Activated T-cell treated with anti-CD3 and anti-CD28 coated beads for 48 hours (primary cell): Measurements from ENCODE around the gene ZNF764.
A peak's percentile ranks its signal among the peaks of the same experiment; 100 is the strongest.
"Not testable (repeated sequence)": the region's sequence is repeated elsewhere in the genome, so short reads cannot be mapped to it uniquely, and the experiment has no call there.

Experiments
- DNase-seq: peaks from one replicate; pipeline ENCODE4 v3.0.0-alpha.2; 2020; ENCODE audit warnings: low read depth

Gene ZNF764

GRCh38 chr16:30557957-30558788 lies at the start of gene ZNF764:
TSS of gene ZNF764 (minus strand) at chr16:30558374. CDS start at chr16:30558182, 192 bp downstream.
- peak; percentile 97 for DNase-seq

DNA sequence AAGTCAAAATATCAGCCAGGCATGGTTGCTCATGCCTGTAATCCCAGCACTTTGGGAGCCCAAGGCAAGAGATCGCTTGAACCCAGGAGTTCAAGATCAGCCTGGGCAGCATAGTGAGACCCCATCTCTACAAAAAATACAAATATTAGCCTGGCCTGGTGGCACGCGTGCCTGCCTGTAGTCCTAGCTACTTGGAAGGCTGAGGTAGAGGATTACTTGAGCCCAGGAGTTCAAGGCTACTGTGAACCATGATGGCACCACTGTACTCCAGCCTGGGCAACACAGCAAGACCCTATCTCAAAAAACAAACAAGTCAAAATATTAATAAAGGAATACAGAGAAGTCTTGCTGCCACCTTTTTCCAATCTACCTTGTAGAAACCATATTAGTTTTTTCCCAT lies 47.8 kb upstream of the ZNF764 start:
- DNase-seq: no peak

DNA sequence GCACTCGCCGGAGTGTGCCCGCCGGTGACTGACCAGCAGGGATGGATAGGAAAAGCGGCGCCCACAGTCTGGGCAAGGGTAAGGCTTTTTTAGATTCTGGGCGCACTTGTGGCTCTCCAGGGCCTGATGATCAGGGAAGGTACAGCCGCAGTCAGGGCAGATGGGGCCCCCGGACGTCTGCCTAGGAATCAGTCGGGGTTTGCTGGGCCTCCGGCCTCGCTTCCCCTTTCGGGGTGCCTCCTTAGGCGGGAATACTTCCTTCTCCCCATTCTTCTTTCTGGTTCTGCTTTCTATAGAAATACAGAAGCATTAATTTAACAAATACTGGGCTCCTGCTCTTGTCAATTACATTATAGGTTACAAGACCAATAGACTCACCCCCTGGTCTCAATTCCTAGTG lies 47.0 kb upstream of the ZNF764 start:
- DNase-seq: no peak

- no peak for DNase-seq
Observed at GRCh38 chr16:30604316-30604947, 46.3 kb upstream of the ZNF764 start.

DNA sequence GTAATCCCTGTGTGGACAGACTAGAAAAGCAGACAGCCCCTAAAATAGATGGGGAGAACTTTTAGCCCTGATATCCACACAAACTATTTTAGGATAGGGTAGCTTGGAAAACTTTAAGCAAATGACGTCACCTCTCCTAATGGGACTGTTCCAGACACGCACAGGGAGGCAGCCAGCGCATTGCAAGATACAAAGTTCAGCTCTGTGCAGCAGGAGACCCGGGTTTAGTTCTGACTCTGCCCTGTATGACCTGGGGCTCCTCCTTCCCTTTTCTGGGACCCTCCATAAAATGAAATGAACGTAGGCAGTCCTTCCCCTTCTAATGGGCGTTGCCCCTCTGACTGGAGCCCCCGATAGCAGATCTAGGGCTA lies 45.8 kb upstream of the ZNF764 start:
- no peak for DNase-seq

DNA sequence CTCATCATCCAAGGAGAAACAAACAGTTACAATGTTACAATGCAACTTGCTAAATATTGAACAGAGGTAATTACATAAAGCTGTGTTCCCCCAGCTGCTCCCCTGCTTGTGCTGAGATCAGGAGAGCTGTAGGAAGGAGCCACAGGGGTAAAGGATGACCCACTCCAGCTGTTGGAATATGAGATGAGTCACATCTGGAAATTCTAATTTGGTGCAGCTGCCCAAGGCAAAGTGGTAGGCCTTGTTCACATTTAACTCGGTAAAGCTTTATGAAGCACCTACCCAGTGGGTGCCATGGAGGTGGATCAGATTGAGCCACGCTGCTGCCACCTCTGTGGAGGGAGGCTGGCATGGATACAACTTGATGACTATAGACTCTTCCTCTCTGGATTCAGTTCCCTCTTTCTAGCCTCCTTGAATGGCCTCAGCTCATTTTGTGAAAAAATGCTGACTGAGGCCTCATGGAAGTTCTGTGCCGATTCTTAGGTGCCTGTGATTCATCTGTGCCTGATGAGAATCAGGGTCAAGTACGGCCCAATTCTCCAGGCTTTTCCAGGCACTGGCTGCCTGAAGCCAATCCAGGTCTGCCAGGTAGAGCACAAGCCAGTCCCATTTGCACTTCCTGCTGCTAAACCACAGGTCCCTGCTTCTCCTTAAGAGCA lies 44.6 kb upstream of the ZNF764 start:
- DNase-seq: no peak

- no peak for DNase-seq
Observed at GRCh38 chr16:30601966-30602365, 43.8 kb upstream of the ZNF764 start.

DNA sequence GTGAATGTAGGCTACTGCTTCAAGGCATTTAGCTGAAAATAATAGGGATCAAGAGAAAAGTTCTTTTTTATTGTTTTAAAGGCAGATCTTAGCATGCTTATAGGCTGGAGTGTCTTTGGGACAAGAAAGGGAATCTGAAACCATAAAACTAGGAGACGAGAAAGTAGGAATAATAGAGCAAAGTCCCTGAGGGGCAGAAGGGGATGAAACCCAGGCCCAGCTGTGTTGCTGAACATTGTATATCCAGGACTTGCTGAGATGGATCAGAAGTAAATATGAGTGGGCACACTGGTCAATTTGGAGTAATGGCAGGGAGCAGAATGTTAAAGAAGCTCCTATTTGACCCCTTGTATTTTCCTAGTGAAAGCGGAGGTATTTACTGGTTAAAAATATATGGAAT lies 42.8 kb upstream of the ZNF764 start:
- no peak for DNase-seq

GRCh38 chr16:30600215-30600614 lies 42.0 kb upstream of the ZNF764 start:
- no peak for DNase-seq

- no peak for DNase-seq
Observed at GRCh38 chr16:30592871-30593270, 34.7 kb upstream of the ZNF764 start.

DNA sequence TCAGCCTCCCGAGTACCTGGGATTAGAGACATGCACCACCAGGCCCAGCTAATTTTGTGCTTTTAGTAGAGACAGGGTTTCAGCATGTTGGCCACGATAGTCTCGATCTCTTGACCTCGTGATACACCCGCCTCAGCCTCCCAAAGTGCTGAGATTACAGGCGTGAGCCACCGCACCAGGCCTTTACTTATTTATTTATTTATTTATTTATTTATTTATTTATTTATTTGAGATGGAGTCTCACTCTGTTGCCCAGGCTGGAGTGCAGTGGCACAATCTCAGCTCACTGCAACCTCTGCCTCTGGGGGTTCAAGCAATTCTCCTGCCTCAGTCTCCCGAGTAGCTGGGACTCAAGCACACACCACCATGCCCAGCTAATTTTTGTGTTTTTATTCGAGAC lies 32.7 kb upstream of the ZNF764 start:
- not testable (repeated sequence) for DNase-seq

DNA sequence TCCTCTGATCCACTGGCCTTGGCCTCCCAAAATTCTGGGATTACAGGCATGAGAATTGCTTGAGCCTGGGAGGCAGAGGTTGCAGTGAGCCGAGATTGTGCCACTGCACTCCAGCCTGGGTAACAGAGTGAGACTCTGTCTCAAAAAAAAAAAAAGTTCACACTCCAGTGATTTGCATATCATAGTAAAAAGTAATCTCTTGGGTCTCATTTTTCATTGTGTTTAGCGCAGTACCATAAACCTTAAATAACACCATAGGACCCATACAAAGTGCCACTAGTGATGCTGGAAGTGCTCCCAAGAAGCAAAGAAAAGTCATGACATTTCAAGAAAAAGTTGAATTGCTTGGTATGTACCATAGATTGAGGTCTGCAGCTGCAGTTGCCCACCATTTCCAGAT lies 31.4 kb upstream of the ZNF764 start:
- not testable (repeated sequence) for DNase-seq

DNA sequence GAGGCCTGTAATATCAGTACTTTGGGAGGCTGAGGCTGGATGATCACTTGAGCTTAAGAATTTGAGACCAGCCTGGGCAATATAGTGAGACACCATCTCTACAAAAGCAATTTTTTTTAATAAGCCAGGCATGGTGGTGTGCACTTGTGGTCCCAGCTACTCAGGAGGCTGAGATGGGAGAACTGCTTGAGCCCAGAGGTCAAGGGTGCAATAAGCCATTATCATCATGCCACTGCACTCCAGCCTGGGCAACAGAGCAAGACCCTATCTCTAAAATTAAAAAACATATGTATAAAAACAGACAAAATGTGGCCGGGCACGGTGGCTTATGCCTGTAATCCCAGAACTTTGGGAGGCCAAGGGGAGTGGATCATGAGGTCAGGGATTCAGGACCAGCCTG lies 30.5 kb upstream of the ZNF764 start:
- no peak for DNase-seq

DNA sequence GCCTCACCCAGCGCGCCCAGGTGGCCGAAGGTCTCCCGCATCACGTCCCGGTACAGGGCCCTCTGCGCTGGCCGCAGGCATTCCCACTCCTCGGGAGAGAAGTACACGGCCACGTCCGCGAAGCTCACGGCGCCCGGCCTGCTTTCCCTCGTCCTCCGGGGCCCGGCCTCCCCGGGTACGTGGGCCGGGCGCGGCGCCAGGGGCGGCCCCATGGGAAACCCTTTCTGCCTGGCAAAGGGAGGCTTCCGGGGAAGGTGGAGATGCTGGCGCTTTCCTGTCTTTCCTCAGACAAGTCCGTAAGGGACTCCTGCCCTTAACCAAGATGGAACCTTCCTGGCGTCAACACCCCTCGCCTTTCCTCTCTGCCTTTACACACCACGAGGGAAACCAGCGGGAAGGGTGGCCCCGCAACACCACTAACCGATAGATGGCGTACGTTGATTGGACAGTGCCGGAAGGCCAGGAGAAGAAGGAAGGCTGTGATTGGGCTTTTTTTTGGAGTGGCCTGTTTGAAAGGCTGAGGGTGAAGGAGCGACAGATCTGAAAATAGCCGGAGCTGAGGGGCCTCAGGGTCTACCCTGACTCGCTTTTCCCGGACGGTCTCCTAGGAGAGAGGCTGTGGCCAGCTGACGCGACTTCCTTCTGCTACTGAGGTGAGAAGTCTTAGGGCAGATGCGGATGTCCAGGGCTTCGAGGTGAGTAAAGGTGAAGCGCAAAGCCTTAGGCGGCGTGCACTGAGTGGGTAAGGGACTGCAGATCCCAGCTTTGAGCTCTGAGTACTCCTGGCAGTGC lies 27.4 kb upstream of the ZNF764 start, which contains the start of gene ZNF785:
TSS of gene ZNF785 (minus strand) at position 298 of the 792 bp plus-strand sequence. CDS start at position 212, 86 bp downstream.
- peak; percentile 86 for DNase-seq

GRCh38 chr16:30585022-30585399 lies 26.8 kb upstream of the ZNF764 start:
- DNase-seq: no peak

DNA sequence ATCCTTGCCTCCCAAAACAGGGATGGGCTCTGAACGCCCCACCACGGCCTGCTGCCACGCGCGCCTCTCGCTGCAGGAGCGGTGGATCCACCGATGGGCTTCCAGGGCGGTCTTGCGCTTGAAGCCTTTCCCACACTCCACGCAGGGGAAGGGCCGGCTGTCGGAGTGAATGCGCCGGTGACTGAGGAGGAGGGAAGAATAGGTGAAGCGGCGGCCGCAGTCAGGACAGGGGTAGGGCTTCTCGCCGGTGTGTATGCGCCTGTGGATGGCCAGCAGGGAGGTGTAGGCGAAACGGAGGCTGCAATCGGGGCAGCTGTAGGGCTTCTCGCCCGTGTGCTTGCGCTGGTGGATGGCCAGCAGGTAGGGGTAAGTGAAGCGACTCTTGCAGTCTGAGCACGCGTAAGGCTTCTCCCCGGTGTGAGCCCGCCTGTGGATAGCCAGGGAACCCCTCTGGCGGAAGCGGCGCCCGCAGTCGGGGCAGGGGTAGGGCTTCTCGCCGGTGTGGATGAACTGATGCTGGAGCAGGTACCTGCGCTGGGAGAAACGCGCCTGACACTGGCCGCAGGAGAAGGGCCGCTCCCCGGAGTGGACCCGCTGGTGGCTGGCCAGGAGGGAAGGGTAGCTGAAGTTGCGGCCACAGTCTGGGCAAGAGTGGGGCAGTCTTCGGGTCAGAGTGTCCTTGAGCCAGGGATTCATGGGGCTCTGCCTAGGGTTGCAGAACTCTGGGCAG lies 24.6 kb upstream of the ZNF764 start:
- DNase-seq: no peak

DNA sequence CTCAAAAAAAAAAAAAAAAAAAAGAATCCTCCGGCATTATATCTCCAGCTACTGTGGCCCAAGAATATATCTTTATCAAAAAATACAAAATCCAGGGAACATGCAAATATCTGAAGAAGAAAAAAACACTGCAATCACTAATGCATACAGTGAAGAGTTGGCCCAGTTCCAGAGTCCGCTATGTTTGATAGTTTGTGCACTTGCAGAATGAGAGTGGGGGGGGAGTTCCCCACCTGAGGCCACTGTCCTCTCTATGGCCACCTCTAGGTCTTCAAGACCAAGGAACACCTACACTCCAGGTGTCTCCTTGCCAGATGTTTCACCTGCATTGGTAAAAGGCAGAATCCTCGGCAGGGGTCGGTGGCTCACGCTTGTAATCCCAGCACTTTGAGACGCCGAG lies 23.3 kb upstream of the ZNF764 start:
- DNase-seq: no peak

GRCh38 chr16:30574678-30575077 lies 16.5 kb upstream of the ZNF764 start:
- DNase-seq: no peak

GRCh38 chr16:30571445-30572322 lies 13.5 kb upstream of the ZNF764 start, which contains the start of gene ZNF688:
TSS of gene ZNF688 (minus strand) at chr16:30571714. CDS start at chr16:30571629, 85 bp downstream.
- DNase-seq: peak; percentile 86
